Osteoblast (primary cell): Measurements from ENCODE around the gene CCDC60. TPM values are rescaled to one million over a fixed set of nuclear protein-coding genes. Genes with fewer than 3 reads are reported as not detected.

Experiments used
- DNase-seq: peaks from one replicate; pipeline ENCODE4 v3.0.0; 2011; ENCODE audit warnings: low spot score, mixed read lengths; ENCODE audit not compliant: insufficient read length; ENCODE audit errors: missing footprints
- H2AFZ ChIP-seq: 2 replicates; pipeline ENCODE4 v1.6.0; 2011; ENCODE audit warnings: mild to moderate bottlenecking, low read length
- H3K27ac ChIP-seq: 2 replicates; pipeline ENCODE4 v1.5.1; 2011; ENCODE audit warnings: mild to moderate bottlenecking, low read depth, low read length, moderate library complexity
- H3K27me3 ChIP-seq: 2 replicates; pipeline ENCODE4 v1.6.0; 2012; ENCODE audit warnings: mild to moderate bottlenecking, control low read depth, inconsistent platforms, low read length, moderate library complexity; ENCODE audit not compliant: insufficient read depth
- H3K36me3 ChIP-seq: 2 replicates; pipeline ENCODE4 v1.5.1; 2011; ENCODE audit warnings: mild to moderate bottlenecking, low read length, control low read depth, moderate library complexity; ENCODE audit not compliant: insufficient read depth
- H3K4me1 ChIP-seq: 2 replicates; pipeline ENCODE4 v1.5.1; 2011; ENCODE audit warnings: mild to moderate bottlenecking, low read length, control low read depth, moderate library complexity; ENCODE audit not compliant: insufficient read depth
- H3K4me2 ChIP-seq: 2 replicates; pipeline ENCODE4 v1.6.0; 2011; ENCODE audit warnings: mild to moderate bottlenecking, low read length; ENCODE audit not compliant: insufficient read depth
- H3K4me3 ChIP-seq: fragments of 200-600 bp; sonication (generic); 3 replicates; pipeline ENCODE4 v1.5.1; 2012; ENCODE audit warnings: mild to moderate bottlenecking, low read length, inconsistent platforms; ENCODE audit not compliant: insufficient read depth
- H3K79me2 ChIP-seq: 2 replicates; pipeline ENCODE4 v1.6.0; 2012; ENCODE audit warnings: mild to moderate bottlenecking, low read length, control low read depth, inconsistent platforms; ENCODE audit not compliant: insufficient read depth
- H3K9me3 ChIP-seq: 2 replicates; pipeline ENCODE4 v1.5.1; 2011; ENCODE audit warnings: low read depth, low read length, control low read depth
- H4K20me1 ChIP-seq: 2 replicates; pipeline ENCODE4 v1.6.0; 2012; ENCODE audit warnings: mild to moderate bottlenecking, low read length, control low read depth; ENCODE audit not compliant: insufficient read depth
- CTCF ChIP-seq: IDR thresholded peaks from 2 replicates; pipeline ENCODE4 v1.5.1; 2011; ENCODE audit warnings: mild to moderate bottlenecking, low read depth, low read length, moderate library complexity; ENCODE audit errors: extremely low read depth
- total RNA-seq: library from RNA; depleted of rRNA; stranded (reverse); fragments of >200 nt; gene quantifications from 2 replicates; pipeline ENCODE4 v1.2.3, GENCODE V29; 2012

Gene CCDC60
- total RNA-seq, 1 donor, result not detected

GRCh38 chr12:119463211-119463926 is 128.8 kb downstream of the CCDC60 start:
- Histone ChIP-seq H3K9me3 (no peaks in the 10 kb centered on the region), H4K20me1 (no peaks in the 10 kb centered on the region), H3K27ac (no peak overlapping the region), H3K4me1 (no peaks in the 10 kb centered on the region), H3K79me2 (no peaks in the 10 kb centered on the region), H2AFZ (no peak overlapping the region), H3K4me2 (no peak overlapping the region), H3K4me3 (no peak overlapping the region), H3K36me3 (no peaks in the 10 kb centered on the region), H3K27me3 (no peaks in the 10 kb centered on the region)
- no peak for DNase-seq
- TF ChIP-seq CTCF, result no peak

- Histone ChIP-seq H2AFZ (no peak overlapping the region), H3K9me3 (no peaks in the 10 kb centered on the region), H3K4me1 (no peaks in the 10 kb centered on the region), H3K4me3 (no peak overlapping the region), H3K79me2 (no peaks in the 10 kb centered on the region), H4K20me1 (no peaks in the 10 kb centered on the region), H3K27ac (no peak overlapping the region), H3K27me3 (no peaks in the 10 kb centered on the region), H3K36me3 (no peaks in the 10 kb centered on the region), H3K4me2 (no peak overlapping the region)
- no peak for TF ChIP-seq CTCF
- no peak for DNase-seq
These were observed 133.8 kb downstream of the CCDC60 start for GRCh38 chr12:119468296-119468695.

GRCh38 chr12:119475650-119476049 is 141.1 kb downstream of the CCDC60 start:
- no peaks in the 10 kb centered on the region for H3K79me2 ChIP-seq
- H3K27ac ChIP-seq, result no peak overlapping the region
- H3K4me2 ChIP-seq, result no peak overlapping the region
- no peak overlapping the region for H2AFZ ChIP-seq
- DNase-seq, result no peak
- no peak for TF ChIP-seq CTCF
- no peak overlapping the region for H3K4me3 ChIP-seq
- H3K9me3 ChIP-seq, result no peaks in the 10 kb centered on the region
- no peaks in the 10 kb centered on the region for H3K27me3 ChIP-seq
- no peaks in the 10 kb centered on the region for H4K20me1 ChIP-seq
- no peaks in the 10 kb centered on the region for H3K4me1 ChIP-seq
- no peaks in the 10 kb centered on the region for H3K36me3 ChIP-seq

GRCh38 chr12:119476951-119477350 is 142.4 kb downstream of the CCDC60 start:
- Histone ChIP-seq H3K4me3 (no peak overlapping the region), H3K9me3 (no peaks in the 10 kb centered on the region), H3K27ac (no peak overlapping the region), H2AFZ (no peak overlapping the region), H4K20me1 (no peaks in the 10 kb centered on the region), H3K4me1 (no peaks in the 10 kb centered on the region), H3K27me3 (no peaks in the 10 kb centered on the region), H3K36me3 (no peaks in the 10 kb centered on the region), H3K79me2 (no peaks in the 10 kb centered on the region), H3K4me2 (no peak overlapping the region)
- DNase-seq, result no peak
- no peak for TF ChIP-seq CTCF
